C4-2B (cell line): Measurements from ENCODE around the gene FUT7.
"Not testable (repeated sequence)": the region's sequence is repeated elsewhere in the genome, so short reads cannot be mapped to it uniquely, and the experiment has no call there.

Experiments
- H3K27ac ChIP-seq: fragments of 450-650 bp; 2 replicates; pipeline ENCODE4 v1.5.1; 2017
- CTCF ChIP-seq: fragments of 450-650 bp; conservative IDR thresholded peaks from 2 replicates; pipeline ENCODE4 v1.5.1; 2017; ENCODE audit warnings: mild to moderate bottlenecking
- ZFX ChIP-seq: fragments of 450-650 bp; IDR thresholded peaks from 2 replicates; pipeline ENCODE4 v1.6.1; 2017

The FUT7 gene

GRCh38 chr9:137064027-137064879 is 32.4 kb upstream of the FUT7 start:
- TF ChIP-seq CTCF = peak; percentile 97
- TF ChIP-seq ZFX = no peak
- H3K27ac ChIP-seq = peak overlapping the region; percentile 2; the same call in 1 of the 2 replicates

GRCh38 chr9:137063311-137064026 is 31.6 kb upstream of the FUT7 start:
- peak overlapping the region; percentile 2; the same call in 1 of the 2 replicates for H3K27ac ChIP-seq
- no peak for TF ChIP-seq CTCF
- no peak for TF ChIP-seq ZFX

- not testable (repeated sequence) for H3K27ac ChIP-seq
Measured at GRCh38 chr9:137062798-137063197, 30.9 kb upstream of the FUT7 start.

- no peak for TF ChIP-seq ZFX
- no peak for TF ChIP-seq CTCF
- no peak overlapping the region for H3K27ac ChIP-seq
Measured at GRCh38 chr9:137062384-137062783, 30.5 kb upstream of the FUT7 start.

- TF ChIP-seq CTCF (no peak), ZFX (no peak)
- peak overlapping the region; percentile 63; the same call in 1 of the 2 replicates for H3K27ac ChIP-seq
Measured at GRCh38 chr9:137058521-137059234, 26.8 kb upstream of the FUT7 start.

- H3K27ac ChIP-seq = peak overlapping the region; percentile 63
- TF ChIP-seq CTCF = no peak
- no peak for TF ChIP-seq ZFX
Measured at GRCh38 chr9:137057545-137057944, 25.7 kb upstream of the FUT7 start.

- TF ChIP-seq CTCF (no peak), ZFX (no peak)
Measured at GRCh38 chr9:137056739-137057415, 25.0 kb upstream of the FUT7 start.

More at GRCh38 chr9:137056739-137057415, 25.0 kb upstream of the FUT7 start:
- peak overlapping the region; percentile 63 for H3K27ac ChIP-seq
